HG03066 (cell line): Measurements from ENCODE around the gene SMKR1.
"Not testable (repeated sequence)": the region's sequence is repeated elsewhere in the genome, so short reads cannot be mapped to it uniquely, and the experiment has no call there.

Source experiments
- ATAC-seq: cut with Tn5 transposase; IDR thresholded peaks from one replicate; pipeline ENCODE4 v1.9.1; 2021; ENCODE audit warnings: low read depth; ENCODE audit not compliant: unreplicated experiment

Gene SMKR1

DNA sequence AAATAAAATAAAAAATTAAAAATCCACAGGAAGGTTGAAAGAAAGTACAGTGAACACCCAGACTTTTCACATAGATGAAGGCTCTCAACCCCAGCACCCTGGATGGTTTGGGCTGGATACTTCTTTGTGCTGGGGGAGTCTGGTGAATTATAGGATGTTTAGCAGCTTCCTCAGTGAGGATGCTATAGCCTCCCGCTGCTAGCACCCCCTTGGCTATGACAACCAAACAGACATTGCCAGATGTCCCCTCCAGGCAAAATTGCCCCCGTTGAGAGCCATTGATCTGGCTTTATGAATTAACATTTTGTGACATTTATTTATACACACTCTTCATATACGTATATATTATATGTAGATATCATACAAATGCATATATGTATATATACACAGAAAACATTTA is 21.6 kb downstream of the SMKR1 start:
- ATAC-seq, result no peak

DNA sequence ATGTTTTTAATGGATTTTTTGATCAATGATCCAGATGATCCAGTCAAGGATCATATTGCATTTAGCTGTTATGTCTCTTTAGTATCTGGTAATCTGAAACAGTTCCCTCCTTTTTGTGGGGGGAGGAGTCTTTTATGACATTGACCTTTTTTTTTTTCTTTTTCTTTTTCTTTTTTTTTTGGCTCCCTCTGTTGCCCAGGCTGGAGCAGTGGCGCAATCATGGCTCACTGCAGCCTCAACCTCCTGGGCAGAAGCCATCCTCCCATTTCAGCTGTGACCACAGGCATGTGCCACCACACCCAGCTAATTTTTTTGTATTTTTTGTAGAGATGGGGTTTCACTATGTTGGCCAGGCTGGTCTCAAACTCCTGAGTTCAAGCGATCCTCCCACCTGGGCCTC is 22.1 kb downstream of the SMKR1 start:
- not testable (repeated sequence) for ATAC-seq

- ATAC-seq, result no peak
Observed at GRCh38 chr7:129525225-129525862, 23.0 kb downstream of the SMKR1 start.

DNA sequence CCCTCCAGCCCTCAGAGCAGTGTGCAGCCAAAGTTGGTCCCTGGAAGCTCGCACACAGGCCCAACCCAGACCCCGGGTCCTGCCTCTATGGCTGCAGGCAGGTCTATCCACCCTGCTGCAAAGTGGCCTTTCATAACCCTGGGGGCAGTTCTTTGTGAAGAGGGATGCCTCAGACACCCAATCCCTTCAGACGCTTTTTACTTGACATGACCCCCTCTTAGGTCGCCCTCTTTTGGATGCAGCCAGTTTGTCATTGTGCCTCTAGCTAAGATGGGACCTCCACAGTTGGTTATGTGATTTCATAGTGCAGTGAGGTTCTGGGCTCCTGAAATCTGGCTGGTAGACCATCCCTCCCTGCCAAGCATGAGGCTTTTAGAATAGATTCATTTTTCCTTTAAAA is 27.3 kb downstream of the SMKR1 start:
- ATAC-seq, result no peak

DNA sequence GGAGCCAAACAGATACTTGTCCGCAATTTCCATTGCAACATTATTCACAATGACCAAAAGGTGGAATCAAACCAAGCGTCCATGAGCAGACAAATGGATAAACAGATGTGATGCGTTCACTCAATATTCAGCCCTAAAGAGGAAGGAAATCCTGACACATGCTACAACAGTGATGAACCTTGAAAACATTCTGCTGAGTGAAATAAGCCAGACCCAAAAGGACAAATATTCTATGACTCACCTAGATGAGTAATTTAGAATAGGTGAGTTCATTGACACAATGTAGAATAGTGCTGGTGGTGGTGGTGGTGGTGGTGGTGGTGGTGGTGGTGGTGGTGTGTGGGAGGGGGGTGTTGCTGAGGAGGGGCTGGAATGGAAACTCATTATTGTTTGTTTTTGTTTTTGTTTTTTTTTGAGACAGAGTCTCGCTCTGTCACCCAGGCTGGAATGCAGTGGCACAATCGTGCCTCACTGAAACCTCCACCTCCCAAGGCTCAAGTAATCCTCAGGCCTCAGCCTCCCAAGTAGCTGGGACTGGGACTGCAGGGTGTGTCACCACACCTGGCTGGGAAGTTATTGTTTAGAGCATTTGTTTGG is 28.6 kb downstream of the SMKR1 start:
- no peak for ATAC-seq

- ATAC-seq, result no peak
Observed at GRCh38 chr7:129531721-129532120, 29.4 kb downstream of the SMKR1 start.

GRCh38 chr7:129532375-129532774 is 30.0 kb downstream of the SMKR1 start:
- no peak for ATAC-seq

DNA sequence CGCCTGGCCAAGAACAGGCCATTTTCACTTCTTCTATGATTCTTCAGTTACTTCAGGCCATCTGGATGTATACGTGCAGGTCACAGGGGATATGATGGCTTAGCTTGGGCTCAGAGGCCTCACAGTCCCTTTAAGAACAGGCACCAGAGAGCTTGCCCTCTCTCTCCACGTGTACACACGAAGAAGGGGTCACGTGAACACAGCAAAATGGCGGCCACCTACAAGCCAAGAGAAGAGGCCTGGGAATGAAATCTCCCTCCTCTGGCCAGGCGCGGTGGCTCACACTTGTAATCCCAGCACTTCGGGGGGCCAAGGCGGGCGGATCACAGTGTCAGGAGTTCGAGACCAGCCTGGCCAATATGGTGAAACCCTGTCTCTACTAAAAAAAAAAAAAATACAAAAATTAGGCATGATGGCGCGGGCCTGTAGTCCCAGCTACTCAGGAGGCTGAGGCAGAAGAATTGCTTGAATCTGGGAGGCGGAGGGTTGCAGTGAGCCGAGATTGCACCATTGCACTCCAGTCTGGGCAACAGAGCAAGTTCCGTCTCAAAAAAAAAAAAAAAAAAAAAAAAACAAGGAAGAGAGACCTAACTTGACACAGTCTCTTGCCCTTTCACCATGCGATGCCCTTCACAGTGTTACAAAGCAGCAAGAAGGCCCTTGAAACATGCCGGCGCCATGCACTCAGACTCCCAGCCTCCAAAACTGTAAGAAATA is 32.4 kb downstream of the SMKR1 start:
- not testable (repeated sequence) for ATAC-seq

DNA sequence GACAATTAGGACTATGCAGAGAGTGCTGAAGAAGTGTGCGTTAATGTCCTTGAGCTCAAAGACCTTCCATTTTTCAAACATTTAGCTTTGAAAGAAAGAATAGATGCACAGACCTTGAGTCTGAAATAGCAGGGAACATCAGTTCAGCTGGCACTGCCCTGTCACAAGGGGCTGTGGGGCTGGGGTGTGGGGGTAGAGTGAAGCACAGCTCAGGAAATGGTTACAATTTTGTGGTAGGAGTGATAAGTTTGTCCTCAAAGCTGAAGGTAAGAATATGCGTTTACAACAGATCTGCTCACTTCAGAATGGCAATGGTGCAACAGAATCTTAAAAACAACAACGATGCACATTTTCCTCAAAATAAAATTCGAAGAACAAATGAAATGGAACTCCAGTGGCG is 33.6 kb downstream of the SMKR1 start:
- ATAC-seq, result no peak

DNA sequence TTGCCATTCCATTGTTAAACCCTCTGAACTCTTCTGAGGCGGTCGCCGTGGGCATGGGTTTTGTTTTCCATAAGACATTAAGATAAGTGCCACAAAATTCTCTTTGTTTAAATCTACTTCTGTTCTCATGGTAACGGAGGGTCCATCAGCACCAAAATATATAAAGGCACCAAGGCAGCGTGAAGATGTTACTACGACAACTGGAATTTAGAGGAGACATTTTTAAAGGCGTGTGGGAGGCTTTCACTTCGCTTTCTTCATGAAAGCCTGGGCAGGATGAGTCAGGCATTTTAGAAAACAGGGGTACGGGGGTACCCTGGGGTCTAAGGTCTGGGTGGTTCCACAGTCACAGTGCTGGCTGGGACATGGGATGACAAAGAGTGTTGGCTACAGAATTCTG is 34.0 kb downstream of the SMKR1 start:
- ATAC-seq, result no peak

- ATAC-seq, result no peak
Observed at GRCh38 chr7:129538790-129539189, 36.5 kb downstream of the SMKR1 start.

GRCh38 chr7:129540340-129540739 is 38.0 kb downstream of the SMKR1 start:
- no peak for ATAC-seq

DNA sequence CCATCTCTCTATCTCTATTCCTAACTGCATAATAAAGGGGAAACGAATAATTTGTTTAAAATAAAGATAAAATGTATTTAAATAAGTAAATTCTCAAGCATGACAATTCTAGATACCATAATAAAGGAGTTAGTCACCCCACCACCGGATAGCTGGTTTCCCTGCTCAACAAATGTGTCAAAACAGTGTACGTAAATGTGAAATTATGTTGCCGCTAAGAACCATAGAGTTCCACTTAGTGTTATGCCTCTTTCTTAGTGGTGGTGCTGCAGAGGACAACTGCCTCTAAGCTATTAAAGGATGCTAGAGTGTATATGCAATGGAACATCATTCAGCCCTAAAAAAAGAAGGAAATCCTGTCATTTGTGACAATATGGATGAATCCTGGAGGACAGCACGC is 42.4 kb downstream of the SMKR1 start:
- no peak for ATAC-seq

- ATAC-seq, result no peak
Observed at GRCh38 chr7:129550693-129551360, 48.5 kb downstream of the SMKR1 start.

GRCh38 chr7:129553899-129554461 is 51.6 kb downstream of the SMKR1 start:
- no peak for ATAC-seq

DNA sequence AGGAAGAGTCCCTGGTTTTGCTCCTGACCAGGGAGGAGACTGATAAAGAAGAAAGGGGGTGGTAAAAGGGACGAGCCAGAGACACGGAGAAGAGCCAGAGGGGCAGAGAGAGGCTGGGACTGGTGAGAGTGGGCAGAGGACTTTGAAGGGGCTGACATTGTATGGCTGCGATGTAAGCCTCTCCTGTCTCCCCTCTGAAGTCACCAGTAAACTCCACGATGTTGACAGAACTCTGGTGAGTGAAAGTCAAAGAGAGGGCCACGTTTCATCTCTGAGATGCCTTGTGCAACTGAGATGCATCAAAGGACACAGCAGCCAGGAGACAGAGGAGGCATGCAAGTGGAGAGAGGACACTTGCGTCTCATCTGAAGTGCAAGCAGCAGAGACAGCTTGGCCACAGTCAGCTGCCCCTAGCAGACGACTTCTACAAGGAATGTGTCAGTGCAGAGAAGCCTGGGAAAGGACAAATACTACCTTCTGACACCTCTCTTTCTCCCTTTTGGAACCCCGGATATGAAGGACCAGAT is 54.3 kb downstream of the SMKR1 start:
- no peak for ATAC-seq

DNA sequence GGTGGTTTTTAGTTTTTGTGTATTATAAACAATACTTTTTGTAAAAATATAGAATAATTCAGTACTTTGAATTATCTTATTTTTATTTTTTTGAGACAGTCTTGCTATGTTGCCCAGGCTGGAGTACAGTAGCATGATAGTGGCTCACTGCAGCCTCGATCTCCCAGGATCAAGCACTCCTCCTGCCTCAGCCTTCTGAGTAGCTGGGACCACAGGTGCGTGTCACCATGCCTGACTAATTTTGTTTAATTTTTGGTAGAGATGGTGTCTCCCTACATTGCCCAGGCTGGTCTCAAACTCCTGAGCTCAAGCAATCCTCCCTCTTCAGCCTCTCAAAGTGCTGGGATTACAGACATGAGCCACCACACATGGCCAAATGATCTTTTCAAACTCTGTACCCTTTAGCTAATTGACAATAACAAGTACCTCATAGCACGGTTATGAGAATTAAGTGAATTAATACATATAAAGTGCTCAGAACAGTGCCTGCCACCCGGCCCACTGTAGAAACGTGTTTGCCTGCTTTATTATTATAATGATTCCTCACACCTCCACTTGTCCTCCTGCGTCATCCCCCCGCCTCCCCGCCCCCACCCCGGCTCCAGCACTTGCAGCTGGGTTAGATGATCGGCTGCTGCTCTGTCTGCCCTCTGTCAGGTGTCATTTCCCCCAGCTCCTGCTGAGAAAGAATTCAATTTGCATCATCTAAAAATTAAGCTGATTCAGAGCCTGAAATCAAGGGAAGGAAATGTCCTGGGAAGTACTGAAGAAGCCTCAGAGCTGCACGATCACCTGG is 55.6 kb downstream of the SMKR1 start:
- ATAC-seq, result no peak

DNA sequence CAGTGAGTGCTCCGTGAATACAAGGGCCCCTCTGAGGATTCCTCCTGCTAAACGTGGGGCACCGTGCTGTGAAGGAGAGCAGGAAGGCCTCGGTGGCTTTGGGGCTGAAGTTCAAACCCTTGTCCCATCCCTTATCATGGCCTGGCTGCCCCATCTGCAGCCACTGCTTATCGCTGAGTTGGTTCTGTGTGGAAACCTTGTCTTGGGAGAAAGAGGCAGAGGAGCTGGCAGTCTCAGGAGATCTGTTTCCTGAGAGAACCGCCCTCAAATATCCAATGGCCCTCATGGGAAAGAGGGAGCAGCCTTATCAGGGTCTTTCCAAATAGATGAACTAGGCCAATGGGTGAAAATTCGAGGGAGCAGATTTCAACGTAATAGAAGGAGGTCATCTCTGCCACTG is 57.2 kb downstream of the SMKR1 start:
- no peak for ATAC-seq

DNA sequence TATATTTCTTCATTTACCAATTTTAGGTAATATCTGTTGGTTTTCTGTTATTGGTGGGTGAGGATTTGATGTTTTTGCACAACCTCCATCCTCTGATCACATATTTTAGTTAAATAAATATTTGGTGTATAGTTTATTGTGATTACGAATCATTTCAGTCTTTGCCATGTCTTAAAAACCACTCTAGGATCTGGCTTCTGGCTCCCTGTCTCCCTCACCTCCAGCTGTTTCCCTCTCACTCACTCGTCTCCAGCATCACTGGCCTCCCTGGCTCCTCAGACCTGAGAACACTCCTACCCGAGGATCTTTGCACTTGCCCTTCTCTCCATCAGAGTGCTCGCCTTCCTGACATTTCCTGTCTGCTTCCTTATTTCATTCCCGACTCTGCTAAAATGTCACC is 58.5 kb downstream of the SMKR1 start:
- ATAC-seq, result no peak

GRCh38 chr7:129561677-129562359 is 59.5 kb downstream of the SMKR1 start:
- ATAC-seq, result no peak
